ENCODE data around the gene FAM13A. TPM values are rescaled to one million over a fixed set of nuclear protein-coding genes. Genes with fewer than 3 reads are reported as not detected.

Gene FAM13A
- total and polyA plus RNA-seq, 10 of the 15 experiments (the other 5 are each of a cell fraction or from before 2014, with no cell fraction given) = 0.05 to 1.8 (median 0.27) TPM; not detected in 1

DNA sequence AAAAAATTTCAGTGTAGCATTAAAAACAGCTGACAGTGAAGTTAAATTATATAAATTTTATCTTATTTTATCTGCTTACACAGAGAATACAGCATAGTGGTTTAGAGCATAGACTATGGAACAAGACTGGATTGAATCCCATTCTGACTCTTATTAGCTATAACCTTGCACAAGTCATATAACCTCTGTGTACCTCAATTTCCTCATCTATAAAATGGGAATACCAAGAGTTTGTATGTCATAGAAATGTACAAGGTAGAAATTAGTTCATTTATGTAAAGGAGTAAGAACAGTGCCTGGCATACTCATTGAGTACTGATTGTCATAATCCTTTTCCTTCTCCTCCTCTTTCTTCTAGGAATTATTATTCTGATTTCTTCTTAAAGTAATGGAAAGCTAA, 25.7 kb downstream of the FAM13A start:
- H3K79me2 ChIP-seq (ENCODE audit: control insufficient read depth, insufficient read depth, low read length) = no peaks in the 10 kb centered on the region
- in situ Hi-C loops (cut with MboI) = no loop called here
- ChIA-PET POLR2A (no interaction called here), RAD21 (ENCODE audit: unreplicated experiment) (interaction anchor here (1.4 kb wide), 1 partner anchor 211 kb away, joined by 5 read pairs; no protein-coding TSS in a partner anchor), SMC1A (ENCODE audit: uncharacterized antibody, unreplicated experiment) (interaction anchor here (0.8 to 2.0 kb wide), 4 partner anchors 8 to 213 kb away, joined by 3 to 6 read pairs (median 4); no protein-coding TSS in a partner anchor), CTCF (interaction anchor here (1.0 to 1.1 kb wide), 4 partner anchors 69 to 358 kb away, joined by 3 read pairs; no protein-coding TSS in a partner anchor)
- no peaks in the 10 kb centered on the region for H3K36me3 ChIP-seq (ENCODE audit: control insufficient read depth in 2 of 2, insufficient read depth in 2 of 2, low read length in 1 of 2)
- DNase-seq (ENCODE audit: low read depth, low spot score) (no peak), FAIRE-seq (no peak), ATAC-seq (no peak)
- no peak overlapping the region for H2AFZ ChIP-seq (ENCODE audit: control insufficient read depth, low read depth, low read length)
- intact Hi-C loops (cut with micrococcal nuclease; ENCODE audit: unreplicated experiment) = no loop called here
- H3K27ac ChIP-seq (ENCODE audit: control insufficient read depth, insufficient read depth) = no peak overlapping the region
- H3K4me2 ChIP-seq (ENCODE audit: control insufficient read depth, insufficient read depth) = no peak overlapping the region
- H4K20me1 ChIP-seq (ENCODE audit: control insufficient read depth, insufficient read depth) = no peaks in the 10 kb centered on the region
- H3K9ac ChIP-seq (ENCODE audit: control insufficient read depth, insufficient read depth, low read length) = no peak overlapping the region
- no peak overlapping the region for H3K4me3 ChIP-seq
- no peaks in the 10 kb centered on the region for H3K4me1 ChIP-seq (ENCODE audit: control insufficient read depth, insufficient read depth, low read length)
- H3K27me3 ChIP-seq (replicated peaks in 1 of 2; ENCODE audit: control insufficient read depth in 2 of 2, insufficient read depth in 2 of 2, low read length in 1 of 2) = no peaks in the 10 kb centered on the region
- no peak for TF ChIP-seq TARDBP (IDR thresholded peaks at IDR 0.05; ENCODE audit: borderline replicate concordance)
- TF ChIP-seq, protein P1, sequence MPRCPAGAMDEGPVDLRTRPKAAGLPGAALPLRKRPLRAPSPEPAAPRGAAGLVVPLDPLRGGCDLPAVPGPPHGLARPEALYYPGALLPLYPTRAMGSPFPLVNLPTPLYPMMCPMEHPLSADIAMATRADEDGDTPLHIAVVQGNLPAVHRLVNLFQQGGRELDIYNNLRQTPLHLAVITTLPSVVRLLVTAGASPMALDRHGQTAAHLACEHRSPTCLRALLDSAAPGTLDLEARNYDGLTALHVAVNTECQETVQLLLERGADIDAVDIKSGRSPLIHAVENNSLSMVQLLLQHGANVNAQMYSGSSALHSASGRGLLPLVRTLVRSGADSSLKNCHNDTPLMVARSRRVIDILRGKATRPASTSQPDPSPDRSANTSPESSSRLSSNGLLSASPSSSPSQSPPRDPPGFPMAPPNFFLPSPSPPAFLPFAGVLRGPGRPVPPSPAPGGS (IDR thresholded peaks at IDR 0.05; ENCODE audit: borderline replicate concordance, insufficient read depth, low read depth, low read length, poor library complexity, severe bottlenecking) = no peak
- TF ChIP-seq ZSCAN29 (IDR thresholded peaks at IDR 0.05) = no peak
- TF ChIP-seq, protein P2, sequence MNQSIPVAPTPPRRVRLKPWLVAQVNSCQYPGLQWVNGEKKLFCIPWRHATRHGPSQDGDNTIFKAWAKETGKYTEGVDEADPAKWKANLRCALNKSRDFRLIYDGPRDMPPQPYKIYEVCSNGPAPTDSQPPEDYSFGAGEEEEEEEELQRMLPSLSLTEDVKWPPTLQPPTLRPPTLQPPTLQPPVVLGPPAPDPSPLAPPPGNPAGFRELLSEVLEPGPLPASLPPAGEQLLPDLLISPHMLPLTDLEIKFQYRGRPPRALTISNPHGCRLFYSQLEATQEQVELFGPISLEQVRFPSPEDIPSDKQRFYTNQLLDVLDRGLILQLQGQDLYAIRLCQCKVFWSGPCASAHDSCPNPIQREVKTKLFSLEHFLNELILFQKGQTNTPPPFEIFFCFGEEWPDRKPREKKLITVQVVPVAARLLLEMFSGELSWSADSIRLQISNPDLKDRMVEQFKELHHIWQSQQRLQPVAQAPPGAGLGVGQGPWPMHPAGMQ (IDR thresholded peaks at IDR 0.05; ENCODE audit: borderline replicate concordance) = no peak
- TF ChIP-seq NFIC (IDR thresholded peaks at IDR 0.05; ENCODE audit: low read depth, low read length) = no peak
- no TSS peak for BruUV-seq (replicated peaks)
- H3K9me3 ChIP-seq (replicated peaks; ENCODE audit: control insufficient read depth, insufficient read depth, low read length) = peaks cover 2% of the 10 kb centered on the region; the same call in 1 of the 3 replicates

Measured in GM12878 (cell line).